Measurements from ENCODE around the gene ZNF280A. TPM values are rescaled to one million over a fixed set of nuclear protein-coding genes. Genes with fewer than 3 reads are reported as not detected.

ZNF280A gene
- total RNA-seq, 1 experiment from 2014 or later: 0.10 TPM

DNA sequence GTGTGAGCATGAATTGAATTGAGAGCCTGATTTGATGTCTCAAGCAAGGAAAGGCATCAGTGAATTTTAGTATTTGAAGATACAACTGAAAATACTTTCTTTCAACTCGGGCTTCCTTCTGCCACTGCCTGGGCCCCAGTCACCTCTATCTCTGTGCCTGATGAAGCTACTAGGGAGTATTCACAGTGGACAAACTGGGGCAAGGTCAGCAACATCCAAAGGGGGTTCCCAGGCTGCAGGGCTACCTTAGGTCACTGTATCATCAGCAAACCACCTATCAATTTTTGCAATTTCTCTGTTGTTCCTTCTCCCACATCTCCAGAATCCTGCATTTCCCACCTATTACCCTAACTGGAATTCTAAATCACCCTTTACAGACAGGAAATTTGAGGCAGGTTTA is 28.8 kb upstream of the ZNF280A start:
- CTCF ChIA-PET: no interaction called here
- Histone ChIP-seq H3K4me1 (ENCODE audit: control insufficient read depth, insufficient read depth, low read length) (no peaks in the 10 kb centered on the region; the same call in 1 of the 2 replicates), H3K36me3 (ENCODE audit: control insufficient read depth, insufficient read depth, low read length) (peaks cover 11% of the 10 kb centered on the region), H3K27me3 (ENCODE audit: control insufficient read depth, insufficient read depth, low read length) (no peaks in the 10 kb centered on the region), H3K4me3 (ENCODE audit: low read depth in 2 of 2, low read length in 2 of 2) (no peak overlapping the region), H3K27ac (ENCODE audit: low read length) (no peak overlapping the region), H3K9me3 (ENCODE audit: control insufficient read depth, insufficient read depth, low read depth, low read length) (no peaks in the 10 kb centered on the region)
- TF ChIP-seq POLR2AphosphoS5 (IDR thresholded peaks at IDR 0.05; ENCODE audit: low read depth, low read length): no peak
- TF ChIP-seq, protein P1, sequence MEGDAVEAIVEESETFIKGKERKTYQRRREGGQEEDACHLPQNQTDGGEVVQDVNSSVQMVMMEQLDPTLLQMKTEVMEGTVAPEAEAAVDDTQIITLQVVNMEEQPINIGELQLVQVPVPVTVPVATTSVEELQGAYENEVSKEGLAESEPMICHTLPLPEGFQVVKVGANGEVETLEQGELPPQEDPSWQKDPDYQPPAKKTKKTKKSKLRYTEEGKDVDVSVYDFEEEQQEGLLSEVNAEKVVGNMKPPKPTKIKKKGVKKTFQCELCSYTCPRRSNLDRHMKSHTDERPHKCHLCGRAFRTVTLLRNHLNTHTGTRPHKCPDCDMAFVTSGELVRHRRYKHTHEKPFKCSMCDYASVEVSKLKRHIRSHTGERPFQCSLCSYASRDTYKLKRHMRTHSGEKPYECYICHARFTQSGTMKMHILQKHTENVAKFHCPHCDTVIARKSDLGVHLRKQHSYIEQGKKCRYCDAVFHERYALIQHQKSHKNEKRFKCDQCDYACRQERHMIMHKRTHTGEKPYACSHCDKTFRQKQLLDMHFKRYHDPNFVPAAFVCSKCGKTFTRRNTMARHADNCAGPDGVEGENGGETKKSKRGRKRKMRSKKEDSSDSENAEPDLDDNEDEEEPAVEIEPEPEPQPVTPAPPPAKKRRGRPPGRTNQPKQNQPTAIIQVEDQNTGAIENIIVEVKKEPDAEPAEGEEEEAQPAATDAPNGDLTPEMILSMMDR (IDR thresholded peaks at IDR 0.05): no peak
- no peak for TF ChIP-seq TCF7L2 (IDR thresholded peaks at IDR 0.05; ENCODE audit: low read depth, low read length)
- TF ChIP-seq, protein P2, sequence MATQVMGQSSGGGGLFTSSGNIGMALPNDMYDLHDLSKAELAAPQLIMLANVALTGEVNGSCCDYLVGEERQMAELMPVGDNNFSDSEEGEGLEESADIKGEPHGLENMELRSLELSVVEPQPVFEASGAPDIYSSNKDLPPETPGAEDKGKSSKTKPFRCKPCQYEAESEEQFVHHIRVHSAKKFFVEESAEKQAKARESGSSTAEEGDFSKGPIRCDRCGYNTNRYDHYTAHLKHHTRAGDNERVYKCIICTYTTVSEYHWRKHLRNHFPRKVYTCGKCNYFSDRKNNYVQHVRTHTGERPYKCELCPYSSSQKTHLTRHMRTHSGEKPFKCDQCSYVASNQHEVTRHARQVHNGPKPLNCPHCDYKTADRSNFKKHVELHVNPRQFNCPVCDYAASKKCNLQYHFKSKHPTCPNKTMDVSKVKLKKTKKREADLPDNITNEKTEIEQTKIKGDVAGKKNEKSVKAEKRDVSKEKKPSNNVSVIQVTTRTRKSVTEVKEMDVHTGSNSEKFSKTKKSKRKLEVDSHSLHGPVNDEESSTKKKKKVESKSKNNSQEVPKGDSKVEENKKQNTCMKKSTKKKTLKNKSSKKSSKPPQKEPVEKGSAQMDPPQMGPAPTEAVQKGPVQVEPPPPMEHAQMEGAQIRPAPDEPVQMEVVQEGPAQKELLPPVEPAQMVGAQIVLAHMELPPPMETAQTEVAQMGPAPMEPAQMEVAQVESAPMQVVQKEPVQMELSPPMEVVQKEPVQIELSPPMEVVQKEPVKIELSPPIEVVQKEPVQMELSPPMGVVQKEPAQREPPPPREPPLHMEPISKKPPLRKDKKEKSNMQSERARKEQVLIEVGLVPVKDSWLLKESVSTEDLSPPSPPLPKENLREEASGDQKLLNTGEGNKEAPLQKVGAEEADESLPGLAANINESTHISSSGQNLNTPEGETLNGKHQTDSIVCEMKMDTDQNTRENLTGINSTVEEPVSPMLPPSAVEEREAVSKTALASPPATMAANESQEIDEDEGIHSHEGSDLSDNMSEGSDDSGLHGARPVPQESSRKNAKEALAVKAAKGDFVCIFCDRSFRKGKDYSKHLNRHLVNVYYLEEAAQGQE (IDR thresholded peaks at IDR 0.05; ENCODE audit: insufficient read depth in 1 of 2, low read depth in 2 of 2, low read length in 1 of 2): no peak
- no peak for TF ChIP-seq SIN3A (IDR thresholded peaks at IDR 0.05; ENCODE audit: borderline replicate concordance, insufficient read depth, low read depth, low read length)
- BruUV-seq (replicated peaks): no TSS peak
- in situ Hi-C loops (cut with HindIII; ENCODE audit: low pct_unique_long_range_greater_than_20kb, low sequenced_read_pairs): no loop called here
- ATAC-seq (no peak), DNase-seq (ENCODE audit: low read depth, low spot score) (no peak)
- intact Hi-C loops (cut with micrococcal nuclease; ENCODE audit: unreplicated experiment): no loop called here
- POLR2A ChIA-PET: no interaction called here

DNA sequence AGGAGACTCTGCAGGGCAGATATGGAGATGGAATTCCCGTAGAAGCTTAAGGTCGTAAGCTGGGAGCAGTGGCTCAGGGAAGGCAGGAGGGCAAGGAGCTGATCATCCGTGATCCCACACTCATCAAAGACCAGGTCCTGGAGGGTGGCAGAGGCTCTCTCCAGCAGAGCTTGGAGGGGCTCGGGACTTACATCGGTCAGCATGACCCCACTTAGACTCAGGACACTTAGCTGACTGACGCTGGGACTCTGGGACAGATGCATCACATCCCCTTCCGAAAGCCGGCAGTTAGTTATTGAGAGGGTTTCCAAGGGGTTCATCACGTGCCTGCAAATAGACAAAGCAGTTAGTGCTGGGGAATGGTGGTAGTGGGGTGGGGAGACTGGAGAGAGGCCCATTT is 28.2 kb upstream of the ZNF280A start:
- no TSS peak for BruUV-seq (replicated peaks)
- Histone ChIP-seq H3K27me3 (ENCODE audit: control insufficient read depth, insufficient read depth, low read length) (no peaks in the 10 kb centered on the region), H3K27ac (ENCODE audit: low read length) (no peak overlapping the region), H3K4me1 (ENCODE audit: control insufficient read depth, insufficient read depth, low read length) (no peaks in the 10 kb centered on the region; the same call in 1 of the 2 replicates), H3K9me3 (ENCODE audit: control insufficient read depth, insufficient read depth, low read depth, low read length) (no peaks in the 10 kb centered on the region), H3K4me3 (ENCODE audit: low read depth in 2 of 2, low read length in 2 of 2) (no peak overlapping the region), H3K36me3 (ENCODE audit: control insufficient read depth, insufficient read depth, low read length) (peaks cover 11% of the 10 kb centered on the region)
- in situ Hi-C loops (cut with HindIII; ENCODE audit: low pct_unique_long_range_greater_than_20kb, low sequenced_read_pairs): no loop called here
- DNase-seq (ENCODE audit: low read depth, low spot score): no peak
- POLR2A ChIA-PET: no interaction called here
- CTCF ChIA-PET: no interaction called here
- no peak for ATAC-seq
- TF ChIP-seq, protein P2 (IDR thresholded peaks at IDR 0.05; ENCODE audit: insufficient read depth in 1 of 2, low read depth in 2 of 2, low read length in 1 of 2): no peak
- no peak for TF ChIP-seq TCF7L2 (IDR thresholded peaks at IDR 0.05; ENCODE audit: low read depth, low read length)
- no peak for TF ChIP-seq SIN3A (IDR thresholded peaks at IDR 0.05; ENCODE audit: borderline replicate concordance, insufficient read depth, low read depth, low read length)
- TF ChIP-seq, protein P1 (IDR thresholded peaks at IDR 0.05): no peak
- TF ChIP-seq POLR2AphosphoS5 (IDR thresholded peaks at IDR 0.05; ENCODE audit: low read depth, low read length): no peak
- intact Hi-C loops (cut with micrococcal nuclease; ENCODE audit: unreplicated experiment): no loop called here

Data from Panc1 (cell line).